ENCODE data around the gene GRPEL1. TPM values are rescaled to one million over a fixed set of nuclear protein-coding genes. Genes with fewer than 3 reads are reported as not detected.

Gene GRPEL1
- total and polyA plus RNA-seq, 2 of the 4 experiments (the other 2 are of a cell fraction), result 33.0 to 33.9 TPM

- peak; percentile 86 for ATAC-seq (ENCODE audit: low read depth)
- Histone ChIP-seq H3K27ac (ENCODE audit: insufficient read depth, low read length) (peak overlapping the region; percentile 48), H3K18ac (ENCODE audit: low read depth, low read length) (peak overlapping the region; percentile 39; the same call in 1 of the 2 replicates), H2BK120ac (ENCODE audit: low read depth, low read length) (peak overlapping the region; percentile 74), H3K4me2 (ENCODE audit: low read depth, low read length) (no peak overlapping the region), H4K20me1 (ENCODE audit: insufficient read depth, low read length) (no peaks in the 10 kb centered on the region; the same call in 1 of the 2 replicates), H2BK15ac (ENCODE audit: low read depth, low read length) (peak overlapping the region; percentile 65; the same call in 1 of the 3 replicates), H2AK5ac (ENCODE audit: low read depth, low read length) (peak overlapping the region; percentile 75), H3K79me1 (ENCODE audit: low read depth in 1 of 2, low read length in 2 of 2) (peaks cover 0 to 11% of the 10 kb centered on the region in 2 experiments; a peak in 1 of 4 replicates), H4K5ac (ENCODE audit: low read depth, low read length) (peak overlapping the region; percentile 5; the same call in 1 of the 2 replicates), H3K9ac (ENCODE audit: low read depth, low read length) (no peak overlapping the region), H3K27me3 (ENCODE audit: control insufficient read depth, insufficient read depth, low read length) (no peaks in the 10 kb centered on the region), H3K4me3 (ENCODE audit: insufficient read depth, low read depth, low read length) (no peak overlapping the region), H2BK5ac (ENCODE audit: low read depth, low read length, poor library complexity, severe bottlenecking) (peak overlapping the region; percentile 52), H3K4me1 (ENCODE audit: control insufficient read depth, insufficient read depth, low read length) (peaks cover 9% of the 10 kb centered on the region), H4K91ac (ENCODE audit: insufficient read depth, low read depth, low read length) (peak overlapping the region; percentile 73), H3K56ac (ENCODE audit: extremely low read depth, insufficient read depth, low read length) (no peak overlapping the region), H3K9me1 (ENCODE audit: insufficient read depth, low read length) (peaks cover 14% of the 10 kb centered on the region), H3K4ac (ENCODE audit: low read depth, low read length) (peak overlapping the region; percentile 63), H3K14ac (replicated peaks; ENCODE audit: low read depth, low read length) (peak overlapping the region; percentile 53; the same call in 1 of the 2 replicates), H2BK20ac (ENCODE audit: low read depth, low read length) (peak overlapping the region; percentile 22), H3K9me3 (ENCODE audit: control insufficient read depth, insufficient read depth, low read length) (no peaks in the 10 kb centered on the region), H3K23ac (ENCODE audit: low read depth, low read length) (peak overlapping the region; percentile 71; the same call in 1 of the 2 replicates), H2AK9ac (replicated peaks; ENCODE audit: low read depth, low read length, poor library complexity) (peak overlapping the region; percentile 89), H2AFZ (replicated peaks; ENCODE audit: low read length, poor library complexity) (peak overlapping the region; percentile 82), H4K8ac (ENCODE audit: low read depth in 2 of 2, low read length in 2 of 2) (peak overlapping the region; percentile 55 to 60), H3K36me3 (ENCODE audit: control insufficient read depth, insufficient read depth, low read length) (peaks cover 36% of the 10 kb centered on the region)
- intact Hi-C loops (cut with micrococcal nuclease) (no loop called here), dilution Hi-C loops (cut with HindIII; ENCODE audit: low sequenced_read_pairs, unreplicated experiment) (no loop called here), in situ Hi-C loops (cut with MboI; ENCODE audit: low sequenced_read_pairs) (no loop called here)
- TF ChIP-seq POLR2A (IDR thresholded peaks at IDR 0.05; ENCODE audit: low read depth, low read length) (no peak), RFX5 (IDR thresholded peaks at IDR 0.05; ENCODE audit: low read depth, low read length) (no peak), CEBPB (IDR thresholded peaks at IDR 0.05; ENCODE audit: low read depth, low read length) (no peak), SMC3 (IDR thresholded peaks at IDR 0.05; ENCODE audit: low read depth, low read length) (no peak), MAFK (IDR thresholded peaks at IDR 0.05; ENCODE audit: low read depth, low read length) (no peak), BHLHE40 (IDR thresholded peaks at IDR 0.05; ENCODE audit: low read depth, low read length) (no peak), CTCF (conservative IDR thresholded peaks at IDR 0.05; ENCODE audit: low read depth, low read length) (no peak), RAD21 (IDR thresholded peaks at IDR 0.05; ENCODE audit: low read length) (no peak), RCOR1 (IDR thresholded peaks at IDR 0.05; ENCODE audit: insufficient replicate concordance, low read length) (no peak), NFE2L2 (IDR thresholded peaks at IDR 0.05; ENCODE audit: low read depth, low read length) (no peak), FOS (IDR thresholded peaks at IDR 0.05; ENCODE audit: low read depth, low read length) (no peak), ELK1 (IDR thresholded peaks at IDR 0.05; ENCODE audit: borderline replicate concordance, low read depth, low read length) (no peak)
- CTCF ChIA-PET, result interaction anchor here (1.2 kb wide), 1 partner anchor 10 kb away, joined by 3 read pairs; no protein-coding TSS in a partner anchor
- DNase-seq, result peak; percentile 67
- POLR2A ChIA-PET (ENCODE audit: unreplicated experiment), result interaction anchor here (0.6 to 1.0 kb wide), 2 partner anchors 123 to 125 kb away, joined by 3 read pairs; partner anchors contain the start of gene TBC1D14
- 65% methylated on average over 10 of the region's 20 CpGs; no CpG with 5 or more reads in 1 of the 2 experiments for WGBS, 2 experiments (ENCODE audit: extremely low coverage in 2 of 2, insufficient read length in 1 of 2)
- no TSS peak for BruUV-seq (replicated peaks)
Observed at GRCh38 chr4:7034262-7035081, 33.4 kb downstream of the GRPEL1 start.

Measured in IMR-90 (cell line).